GM19099 (cell line): ENCODE data around the gene ZBED1.

Experiments
- POLR2A ChIP-seq: IDR thresholded peaks from 3 replicates; pipeline ENCODE4 v1.6.1; 2011; ENCODE audit warnings: low read depth; ENCODE audit not compliant: insufficient read length; ENCODE audit errors: extremely low read depth

ZBED1 gene

GRCh38 chrX:2487366-2487765 is 13.4 kb downstream of the ZBED1 start:
- TF ChIP-seq POLR2A = no peak

DNA sequence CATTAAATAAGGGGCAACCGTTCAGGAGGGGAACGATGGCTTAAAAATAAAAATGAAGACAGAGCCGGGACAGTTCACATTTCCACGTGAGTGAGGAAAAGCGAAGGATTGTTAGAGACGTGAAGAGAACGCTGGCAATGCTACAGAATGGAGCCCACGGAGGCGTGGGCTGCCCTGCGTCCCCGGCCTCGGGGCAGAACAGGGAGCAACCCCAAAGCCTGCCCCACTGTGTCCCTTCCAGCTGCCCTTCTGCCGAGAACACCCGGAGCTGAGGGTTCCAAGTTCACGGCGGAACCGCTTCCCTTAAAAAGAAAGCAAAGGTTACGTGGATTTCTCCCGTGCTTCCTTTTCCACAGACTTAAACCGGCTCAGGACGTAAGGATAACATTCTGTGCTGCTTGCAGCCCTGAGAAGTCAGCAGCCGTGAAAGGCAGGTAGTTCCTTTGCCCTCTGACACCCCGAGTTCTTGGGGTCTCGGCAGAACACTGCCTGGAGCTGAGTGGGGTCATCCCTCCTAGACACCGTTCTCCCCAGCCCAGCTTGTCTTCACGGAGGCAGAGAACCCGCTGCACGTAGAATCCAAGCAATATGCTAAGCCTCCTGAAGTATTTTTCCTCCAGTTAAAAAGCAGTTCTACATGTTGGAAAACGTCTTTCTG is 14.2 kb downstream of the ZBED1 start:
- TF ChIP-seq POLR2A = no peak

DNA sequence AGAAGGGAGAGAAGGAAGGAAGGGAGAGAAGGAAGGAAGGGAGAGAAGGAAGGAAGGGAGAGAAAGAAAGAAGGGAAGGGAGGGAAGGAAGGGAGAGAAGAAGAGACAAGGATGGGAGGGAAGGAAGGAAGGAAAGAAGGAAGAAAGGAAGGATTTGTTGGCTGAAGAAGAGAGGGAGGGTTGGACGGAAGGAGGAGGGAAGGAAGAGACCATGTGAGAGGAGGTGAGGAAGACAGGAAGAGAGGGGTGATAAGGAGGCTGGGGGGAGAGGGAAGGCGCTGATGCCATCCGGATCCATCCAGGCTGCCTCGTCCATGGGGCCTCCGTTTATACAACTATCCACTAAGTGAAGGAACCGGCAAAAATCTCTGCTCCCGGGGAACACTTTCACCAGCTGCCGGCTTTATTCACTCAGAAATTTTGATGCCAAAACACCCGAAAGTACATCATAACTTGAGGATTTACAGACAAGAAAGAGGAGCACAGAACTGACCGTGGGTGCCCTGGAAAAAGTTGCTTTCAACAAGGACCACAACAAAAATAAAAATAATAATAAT is 14.9 kb downstream of the ZBED1 start:
- TF ChIP-seq POLR2A = no peak

- no peak for TF ChIP-seq POLR2A
These were observed 15.8 kb downstream of the ZBED1 start for GRCh38 chrX:2484721-2485648.

DNA sequence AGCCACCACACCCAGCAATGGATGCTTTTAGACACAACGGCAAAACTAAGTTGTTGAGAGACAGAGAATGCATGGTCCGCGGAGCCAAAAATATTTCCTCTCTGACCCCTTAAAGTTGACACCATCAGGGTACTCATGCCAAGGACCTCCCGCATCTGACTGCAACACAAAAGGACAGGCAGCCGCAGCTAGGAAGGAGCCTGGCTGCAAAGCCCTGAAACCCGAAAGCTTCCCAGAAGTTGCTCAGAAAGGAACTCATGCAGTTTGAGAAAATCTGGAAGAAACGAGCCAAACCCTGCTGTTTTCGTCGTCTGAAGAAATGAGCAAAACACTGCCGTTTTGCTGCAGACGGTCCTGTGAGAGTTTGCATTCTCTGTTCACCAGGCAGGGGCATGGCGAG is 16.5 kb downstream of the ZBED1 start:
- no peak for TF ChIP-seq POLR2A

- no peak for TF ChIP-seq POLR2A
These were observed 17.2 kb downstream of the ZBED1 start for GRCh38 chrX:2483398-2484060.

GRCh38 chrX:2479420-2479780 is 21.4 kb downstream of the ZBED1 start:
- TF ChIP-seq POLR2A = no peak

- no peak for TF ChIP-seq POLR2A
These were observed 22.0 kb downstream of the ZBED1 start for GRCh38 chrX:2478546-2479419.

- TF ChIP-seq POLR2A = no peak
These were observed 25.6 kb downstream of the ZBED1 start for GRCh38 chrX:2474963-2475726.

DNA sequence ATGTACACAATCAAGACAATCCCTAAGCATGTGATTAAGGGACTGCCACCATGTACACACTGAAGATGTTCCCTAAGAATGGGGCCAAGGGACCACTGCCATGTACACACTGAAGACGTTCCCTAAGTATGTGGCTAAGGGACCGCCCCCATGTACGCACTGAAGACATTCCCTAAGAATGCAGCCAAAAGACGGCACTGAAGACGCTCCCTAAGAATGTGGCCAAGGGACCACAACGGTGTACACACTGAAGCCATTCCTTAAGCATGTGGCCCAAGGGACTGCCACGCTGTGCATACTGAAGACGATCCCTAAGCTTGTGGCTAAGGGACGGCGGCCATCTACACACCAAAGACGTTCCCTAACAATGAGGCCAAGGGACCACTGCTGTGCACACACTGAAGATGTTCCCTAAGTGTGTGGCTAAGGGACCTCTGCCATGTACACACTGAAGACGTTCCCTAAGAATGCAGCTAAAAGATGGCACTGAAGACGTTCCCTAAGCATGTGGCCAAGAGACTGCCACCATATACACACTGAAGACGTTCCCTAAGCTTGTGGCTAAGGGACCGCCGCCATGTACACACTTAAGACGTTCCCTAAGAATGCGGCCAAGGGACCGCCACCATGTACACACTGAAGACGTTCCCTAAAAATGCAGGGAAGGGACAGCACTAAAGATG is 26.4 kb downstream of the ZBED1 start:
- TF ChIP-seq POLR2A = no peak

DNA sequence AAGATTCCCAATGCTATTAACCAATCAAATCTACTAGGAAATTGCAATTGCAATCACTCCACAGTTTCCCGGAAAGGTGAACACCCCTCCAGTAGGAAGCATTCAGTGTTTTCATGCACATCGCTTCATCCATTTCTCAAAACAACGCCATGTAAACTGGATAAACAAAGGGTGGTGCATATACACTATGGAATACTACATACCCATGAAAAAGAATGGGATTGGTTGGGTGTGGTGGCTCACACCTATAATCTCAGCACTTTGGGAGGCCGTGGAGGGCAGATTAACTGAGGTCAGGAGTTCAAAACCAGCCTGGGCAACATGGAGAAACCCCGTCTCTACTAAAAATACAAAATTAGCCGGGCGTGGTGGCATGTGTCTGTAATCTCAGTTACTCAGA is 29.1 kb downstream of the ZBED1 start:
- no peak for TF ChIP-seq POLR2A

DNA sequence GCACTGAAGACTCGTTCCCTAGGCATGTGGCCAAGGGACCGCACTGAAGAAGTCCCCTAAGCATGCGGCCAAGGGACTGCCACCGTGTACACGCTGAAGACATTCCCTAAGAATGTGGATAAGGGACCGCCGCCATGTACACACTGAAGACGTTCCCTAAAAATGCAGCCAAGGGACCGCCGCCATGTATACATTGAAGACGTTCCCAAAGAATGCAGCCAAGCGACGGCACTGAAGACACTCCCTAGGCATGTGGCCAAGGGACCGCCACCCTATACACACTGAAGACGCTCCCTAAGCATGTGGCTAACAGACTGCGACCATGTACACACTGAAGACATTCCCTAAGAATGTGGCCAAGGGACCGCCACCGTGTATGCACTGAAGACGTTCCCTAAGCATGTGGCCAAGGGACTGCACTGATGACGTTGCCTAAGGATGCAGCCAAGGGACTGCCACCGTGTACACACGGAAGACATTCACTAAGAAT is 31.5 kb downstream of the ZBED1 start:
- TF ChIP-seq POLR2A = no peak

DNA sequence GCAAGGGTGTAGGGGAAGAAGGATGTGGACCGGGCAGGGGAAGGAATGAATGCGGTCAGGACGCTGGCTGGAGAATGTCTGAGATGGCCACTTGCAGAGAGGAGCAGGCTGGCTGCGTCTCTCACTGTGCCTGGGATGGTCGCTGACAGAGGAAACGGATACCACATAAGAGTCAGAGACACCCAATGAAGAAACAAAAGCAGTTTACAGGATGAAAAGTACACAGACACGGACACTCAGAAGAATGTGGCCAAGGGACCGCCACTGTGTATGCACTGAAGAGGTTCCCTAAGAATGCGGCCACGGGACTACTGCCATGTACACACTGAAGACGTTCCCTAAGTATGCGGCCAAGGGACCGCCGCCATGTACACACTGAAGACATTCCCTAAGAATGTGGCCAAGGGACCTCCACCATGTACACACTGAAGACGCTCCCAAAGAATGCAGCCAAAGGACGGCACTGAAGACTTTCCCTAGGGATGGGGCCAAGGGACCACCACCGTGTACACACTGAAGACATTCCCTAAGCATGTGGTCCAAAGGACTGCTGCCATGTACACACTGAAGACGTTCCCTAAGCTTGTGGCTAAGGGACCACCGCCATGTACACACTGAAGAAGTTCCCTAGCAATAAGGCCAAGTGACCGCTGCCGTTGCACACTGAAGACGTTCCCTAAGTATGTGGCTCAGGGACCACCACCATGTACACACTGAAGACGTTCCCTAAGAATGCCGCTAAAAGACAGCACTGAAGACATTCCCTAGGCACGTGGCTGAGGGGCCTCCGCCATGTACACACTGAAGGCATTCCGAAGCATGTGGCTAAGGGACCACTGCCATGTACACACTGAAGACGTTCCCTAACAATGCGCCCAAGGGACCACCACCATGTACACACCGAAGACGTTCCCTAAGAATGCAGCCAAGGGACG is 32.2 kb downstream of the ZBED1 start:
- no peak for TF ChIP-seq POLR2A
